ENCODE measurements around the gene SMAD1. TPM values are rescaled to one million over a fixed set of nuclear protein-coding genes. Genes with fewer than 3 reads are reported as not detected.

Gene SMAD1
- total RNA-seq, 1 experiment from 2014 or later = 27.9 TPM

DNA sequence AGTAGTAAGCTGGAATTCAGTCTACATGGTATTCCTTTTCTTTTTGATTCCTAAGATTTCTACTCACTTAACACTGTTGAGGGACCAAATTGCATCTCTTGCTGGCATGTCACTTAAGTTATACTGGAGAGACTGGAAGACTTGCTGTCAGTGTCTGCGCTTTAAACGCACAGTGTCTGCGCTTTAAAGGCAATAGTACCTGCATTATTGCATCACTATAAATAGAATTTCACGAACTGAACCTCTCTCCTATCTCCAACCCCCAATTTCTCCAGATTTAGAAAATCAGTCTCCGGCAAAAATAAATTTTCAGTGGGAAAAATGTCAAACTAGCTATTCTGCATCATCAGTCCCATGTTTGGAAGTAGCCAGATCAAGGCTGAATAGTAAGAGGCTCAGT lies 21.2 kb downstream of the SMAD1 start:
- no peaks in the 10 kb centered on the region for H3K27me3 Mint-ChIP-seq (ENCODE audit: insufficient read depth, unreplicated experiment)
- TF ChIP-seq, protein P1, sequence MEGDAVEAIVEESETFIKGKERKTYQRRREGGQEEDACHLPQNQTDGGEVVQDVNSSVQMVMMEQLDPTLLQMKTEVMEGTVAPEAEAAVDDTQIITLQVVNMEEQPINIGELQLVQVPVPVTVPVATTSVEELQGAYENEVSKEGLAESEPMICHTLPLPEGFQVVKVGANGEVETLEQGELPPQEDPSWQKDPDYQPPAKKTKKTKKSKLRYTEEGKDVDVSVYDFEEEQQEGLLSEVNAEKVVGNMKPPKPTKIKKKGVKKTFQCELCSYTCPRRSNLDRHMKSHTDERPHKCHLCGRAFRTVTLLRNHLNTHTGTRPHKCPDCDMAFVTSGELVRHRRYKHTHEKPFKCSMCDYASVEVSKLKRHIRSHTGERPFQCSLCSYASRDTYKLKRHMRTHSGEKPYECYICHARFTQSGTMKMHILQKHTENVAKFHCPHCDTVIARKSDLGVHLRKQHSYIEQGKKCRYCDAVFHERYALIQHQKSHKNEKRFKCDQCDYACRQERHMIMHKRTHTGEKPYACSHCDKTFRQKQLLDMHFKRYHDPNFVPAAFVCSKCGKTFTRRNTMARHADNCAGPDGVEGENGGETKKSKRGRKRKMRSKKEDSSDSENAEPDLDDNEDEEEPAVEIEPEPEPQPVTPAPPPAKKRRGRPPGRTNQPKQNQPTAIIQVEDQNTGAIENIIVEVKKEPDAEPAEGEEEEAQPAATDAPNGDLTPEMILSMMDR (IDR thresholded peaks at IDR 0.05; ENCODE audit: unreplicated experiment) = no peak
- H3K4me1 Mint-ChIP-seq (ENCODE audit: insufficient read depth, unreplicated experiment) = peaks cover 15% of the 10 kb centered on the region
- ChIA-PET CTCF (no interaction called here), POLR2A (interaction anchor here (1.4 to 5.1 kb wide), 3 partner anchors 9 to 20 kb away, joined by 5 to 22 read pairs (median 6); partner anchors contain the start of gene SMAD1)
- no peaks in the 10 kb centered on the region for H3K9me3 Mint-ChIP-seq (ENCODE audit: unreplicated experiment)
- intact Hi-C loops (cut with micrococcal nuclease) = no loop called here
- peaks cover 11% of the 10 kb centered on the region for H3K36me3 Mint-ChIP-seq (ENCODE audit: insufficient read depth, unreplicated experiment)
- H3K4me3 Mint-ChIP-seq (ENCODE audit: unreplicated experiment) = no peak overlapping the region
- no peak overlapping the region for H3K27ac Mint-ChIP-seq (ENCODE audit: low read depth, unreplicated experiment)
- no TSS peak for BruUV-seq (replicated peaks)
- no peak for DNase-seq (ENCODE audit: unreplicated experiment)

DNA sequence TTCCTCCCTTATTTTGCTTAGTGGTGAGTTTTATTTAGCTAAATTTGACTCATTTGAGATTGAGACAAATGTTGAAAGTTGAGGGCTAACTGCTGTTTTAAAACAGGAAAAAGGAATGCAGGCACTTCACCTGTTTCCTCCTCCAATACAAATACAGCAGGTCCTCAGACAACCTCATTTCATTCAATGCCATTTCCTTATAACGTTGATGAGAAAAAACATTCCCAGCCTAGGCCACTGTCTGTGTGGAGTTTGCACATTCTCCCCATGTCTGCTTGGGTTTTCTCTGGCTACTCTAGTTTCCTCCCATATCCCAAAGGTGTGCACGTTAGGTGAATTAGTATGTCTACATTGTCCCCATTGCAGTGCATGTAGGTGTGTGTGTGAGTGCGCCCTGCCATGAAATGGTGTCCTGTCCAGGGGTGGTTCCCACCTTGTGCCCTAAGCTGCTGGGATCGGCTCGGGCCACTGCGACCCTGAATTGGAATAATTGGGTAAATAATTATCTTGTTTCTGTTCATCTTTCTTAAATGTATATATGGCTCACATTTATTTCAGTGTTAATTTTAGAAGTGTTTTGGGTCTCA lies 21.9 kb downstream of the SMAD1 start:
- ChIA-PET POLR2A (interaction anchor here (0.5 to 5.1 kb wide), 6 partner anchors 10 to 325 kb away, joined by 3 to 22 read pairs (median 4); partner anchors contain the start of gene SMAD1), CTCF (interaction anchor here (1.0 kb wide), 1 partner anchor 8 kb away, joined by 3 read pairs; no protein-coding TSS in a partner anchor)
- no TSS peak for BruUV-seq (replicated peaks)
- no peak for DNase-seq (ENCODE audit: unreplicated experiment)
- Mint-ChIP-seq H3K4me3 (ENCODE audit: unreplicated experiment) (no peak overlapping the region), H3K27me3 (ENCODE audit: insufficient read depth, unreplicated experiment) (no peaks in the 10 kb centered on the region), H3K36me3 (ENCODE audit: insufficient read depth, unreplicated experiment) (peaks cover 11% of the 10 kb centered on the region), H3K4me1 (ENCODE audit: insufficient read depth, unreplicated experiment) (peaks cover 20% of the 10 kb centered on the region), H3K27ac (ENCODE audit: low read depth, unreplicated experiment) (no peak overlapping the region), H3K9me3 (ENCODE audit: unreplicated experiment) (no peaks in the 10 kb centered on the region)
- TF ChIP-seq, protein P1 (IDR thresholded peaks at IDR 0.05; ENCODE audit: unreplicated experiment) = no peak
- intact Hi-C loops (cut with micrococcal nuclease) = no loop called here

GRCh38 chr4:145505995-145506394 lies 24.3 kb downstream of the SMAD1 start:
- ChIA-PET POLR2A (interaction anchor here (0.6 to 5.1 kb wide), 3 partner anchors 23 to 212 kb away, joined by 3 to 22 read pairs (median 3); partner anchors contain the start of gene SMAD1), CTCF (interaction anchor here (0.5 to 0.9 kb wide), 3 partner anchors 11 to 39 kb away, joined by 3 read pairs; no protein-coding TSS in a partner anchor)
- Mint-ChIP-seq H3K36me3 (ENCODE audit: insufficient read depth, unreplicated experiment) (peaks cover 11% of the 10 kb centered on the region), H3K4me3 (ENCODE audit: unreplicated experiment) (no peak overlapping the region), H3K9me3 (ENCODE audit: unreplicated experiment) (peaks cover 3% of the 10 kb centered on the region), H3K4me1 (ENCODE audit: insufficient read depth, unreplicated experiment) (peaks cover 20% of the 10 kb centered on the region), H3K27me3 (ENCODE audit: insufficient read depth, unreplicated experiment) (no peaks in the 10 kb centered on the region), H3K27ac (ENCODE audit: low read depth, unreplicated experiment) (peak overlapping the region; percentile 97)
- intact Hi-C loops (cut with micrococcal nuclease) = no loop called here
- TF ChIP-seq, protein P1 (IDR thresholded peaks at IDR 0.05; ENCODE audit: unreplicated experiment) = no peak
- DNase-seq (ENCODE audit: unreplicated experiment) = no peak
- no TSS peak for BruUV-seq (replicated peaks)

DNA sequence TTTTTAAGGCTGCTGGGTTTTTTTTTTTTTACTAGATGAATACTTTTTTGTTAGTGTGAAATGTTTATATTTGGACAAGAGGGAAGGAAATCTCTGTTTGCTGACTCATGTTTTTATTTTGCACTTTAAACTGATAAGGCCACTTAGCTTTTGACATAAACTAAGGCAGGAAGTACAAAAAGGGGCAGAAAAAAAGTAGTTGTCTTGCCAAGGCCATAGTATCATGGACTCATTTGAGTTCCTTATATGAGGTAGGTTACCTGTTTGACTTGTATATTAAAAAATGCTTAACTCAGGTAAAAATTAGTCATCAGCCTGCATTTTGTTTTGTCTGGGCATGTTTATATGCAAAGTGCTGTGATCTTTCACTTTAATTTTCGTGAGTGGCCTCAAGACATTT lies 26.0 kb downstream of the SMAD1 start:
- ChIA-PET CTCF (interaction anchor here (0.8 to 1.4 kb wide), 3 partner anchors 39 to 55 kb away, joined by 3 to 4 read pairs (median 3); no protein-coding TSS in a partner anchor), POLR2A (interaction anchor here (1.8 to 2.0 kb wide), 2 partner anchors 25 to 38 kb away, joined by 7 to 10 read pairs; no protein-coding TSS in a partner anchor)
- peak; percentile 54 for DNase-seq (ENCODE audit: unreplicated experiment)
- peaks cover 11% of the 10 kb centered on the region for H3K4me1 Mint-ChIP-seq (ENCODE audit: insufficient read depth, unreplicated experiment)
- H3K27me3 Mint-ChIP-seq (ENCODE audit: insufficient read depth, unreplicated experiment) = no peaks in the 10 kb centered on the region
- no TSS peak for BruUV-seq (replicated peaks)
- intact Hi-C loops (cut with micrococcal nuclease) = no loop called here
- peaks cover 19% of the 10 kb centered on the region for H3K9me3 Mint-ChIP-seq (ENCODE audit: unreplicated experiment)
- TF ChIP-seq, protein P1 (IDR thresholded peaks at IDR 0.05; ENCODE audit: unreplicated experiment) = no peak
- peak overlapping the region; percentile 50 for H3K4me3 Mint-ChIP-seq (ENCODE audit: unreplicated experiment)
- H3K27ac Mint-ChIP-seq (ENCODE audit: low read depth, unreplicated experiment) = peak overlapping the region; percentile 97
- H3K36me3 Mint-ChIP-seq (ENCODE audit: insufficient read depth, unreplicated experiment) = peaks cover 10% of the 10 kb centered on the region
